ENCODE measurements around the gene NTN5. TPM values are rescaled to one million over a fixed set of nuclear protein-coding genes. Genes with fewer than 3 reads are reported as not detected.
"Not testable (repeated sequence)": the region's sequence is repeated elsewhere in the genome, so short reads cannot be mapped to it uniquely, and the experiment has no call there.

The NTN5 gene
- total and polyA plus RNA-seq, 3 donors from 2014 or later: 0.87 to 4.3 (median 1.6) TPM

- H3K27me3 ChIP-seq: no peaks in the 10 kb centered on the region
- WGBS, 2 donors: 25 to 48% methylated on average over 4 of the region's 4 CpGs
- H3K4me3 ChIP-seq: no peak overlapping the region
- no peaks in the 10 kb centered on the region for H3K36me3 ChIP-seq (ENCODE audit: low read depth, missing control alignments)
- intact Hi-C loops (cut with DNase I; ENCODE audit: low total_unique reads): no loop called here
- no peaks in the 10 kb centered on the region for H3K9me3 ChIP-seq
- peak; percentile 69 for DNase-seq
- peaks cover 10% of the 10 kb centered on the region for H3K4me1 ChIP-seq
- H3K27ac ChIP-seq: no peak overlapping the region
- TF ChIP-seq, protein P1, sequence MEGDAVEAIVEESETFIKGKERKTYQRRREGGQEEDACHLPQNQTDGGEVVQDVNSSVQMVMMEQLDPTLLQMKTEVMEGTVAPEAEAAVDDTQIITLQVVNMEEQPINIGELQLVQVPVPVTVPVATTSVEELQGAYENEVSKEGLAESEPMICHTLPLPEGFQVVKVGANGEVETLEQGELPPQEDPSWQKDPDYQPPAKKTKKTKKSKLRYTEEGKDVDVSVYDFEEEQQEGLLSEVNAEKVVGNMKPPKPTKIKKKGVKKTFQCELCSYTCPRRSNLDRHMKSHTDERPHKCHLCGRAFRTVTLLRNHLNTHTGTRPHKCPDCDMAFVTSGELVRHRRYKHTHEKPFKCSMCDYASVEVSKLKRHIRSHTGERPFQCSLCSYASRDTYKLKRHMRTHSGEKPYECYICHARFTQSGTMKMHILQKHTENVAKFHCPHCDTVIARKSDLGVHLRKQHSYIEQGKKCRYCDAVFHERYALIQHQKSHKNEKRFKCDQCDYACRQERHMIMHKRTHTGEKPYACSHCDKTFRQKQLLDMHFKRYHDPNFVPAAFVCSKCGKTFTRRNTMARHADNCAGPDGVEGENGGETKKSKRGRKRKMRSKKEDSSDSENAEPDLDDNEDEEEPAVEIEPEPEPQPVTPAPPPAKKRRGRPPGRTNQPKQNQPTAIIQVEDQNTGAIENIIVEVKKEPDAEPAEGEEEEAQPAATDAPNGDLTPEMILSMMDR (IDR thresholded peaks at IDR 0.05): no peak
- no peak for TF ChIP-seq POLR2A (IDR thresholded peaks at IDR 0.05)
Observed at GRCh38 chr19:48698046-48698445, 25.2 kb upstream of the NTN5 start.

- no peak overlapping the region for H3K27ac ChIP-seq
- H3K27me3 ChIP-seq: no peaks in the 10 kb centered on the region
- no peak for DNase-seq
- H3K4me1 ChIP-seq: peaks cover 10% of the 10 kb centered on the region
- H3K9me3 ChIP-seq: no peaks in the 10 kb centered on the region
- intact Hi-C loops (cut with DNase I; ENCODE audit: low total_unique reads): no loop called here
- 22 to 41% methylated on average over 33 to 34 of the region's 34 CpGs for WGBS, 2 donors
- no peak for TF ChIP-seq POLR2A (IDR thresholded peaks at IDR 0.05)
- TF ChIP-seq, protein P1 (IDR thresholded peaks at IDR 0.05): no peak
- no peaks in the 10 kb centered on the region for H3K36me3 ChIP-seq (ENCODE audit: low read depth, missing control alignments)
- peak overlapping the region; percentile 4 to 15 for H3K4me3 ChIP-seq
Observed at GRCh38 chr19:48696353-48697010, 23.7 kb upstream of the NTN5 start.

DNA sequence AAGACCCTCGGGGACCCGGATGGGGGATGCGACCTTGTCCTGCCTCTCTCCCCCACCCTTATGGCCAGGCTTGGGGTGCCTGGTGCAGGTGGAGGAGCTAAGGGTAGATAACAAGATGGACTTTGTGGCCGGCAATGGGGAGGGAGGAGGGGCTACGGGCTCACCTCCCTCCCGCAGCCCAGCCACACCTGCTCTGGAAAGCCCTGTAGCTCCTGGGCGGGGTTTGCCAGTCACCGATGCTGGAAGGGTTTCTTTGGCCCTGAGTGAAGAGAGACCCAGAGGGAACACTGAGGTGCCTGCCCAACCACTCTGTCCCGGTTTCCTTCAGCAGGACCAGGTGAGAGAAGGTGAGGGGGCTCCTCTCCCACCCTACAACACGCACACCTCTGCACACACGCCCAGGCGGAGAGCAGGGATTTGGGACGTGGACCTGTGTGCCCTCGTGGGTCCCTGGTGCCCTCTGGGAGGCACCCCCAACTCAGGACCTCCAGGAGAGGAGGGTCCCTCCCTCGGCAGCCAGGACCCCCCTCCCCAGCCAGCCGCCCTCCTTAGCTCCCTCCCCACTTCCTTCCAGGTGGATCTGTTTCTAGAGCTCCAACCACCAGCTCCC, 23.0 kb upstream of the NTN5 start, which contains the start of gene FUT2:
Gene FUT2 (plus strand): TSS at position 229 of the 610 bp plus-strand sequence. CDS start 6,986 bp downstream, outside the sequence.
- H3K36me3 ChIP-seq (ENCODE audit: low read depth, missing control alignments): no peaks in the 10 kb centered on the region
- H3K27ac ChIP-seq: no peak within 1 kb of the TSS

DNA sequence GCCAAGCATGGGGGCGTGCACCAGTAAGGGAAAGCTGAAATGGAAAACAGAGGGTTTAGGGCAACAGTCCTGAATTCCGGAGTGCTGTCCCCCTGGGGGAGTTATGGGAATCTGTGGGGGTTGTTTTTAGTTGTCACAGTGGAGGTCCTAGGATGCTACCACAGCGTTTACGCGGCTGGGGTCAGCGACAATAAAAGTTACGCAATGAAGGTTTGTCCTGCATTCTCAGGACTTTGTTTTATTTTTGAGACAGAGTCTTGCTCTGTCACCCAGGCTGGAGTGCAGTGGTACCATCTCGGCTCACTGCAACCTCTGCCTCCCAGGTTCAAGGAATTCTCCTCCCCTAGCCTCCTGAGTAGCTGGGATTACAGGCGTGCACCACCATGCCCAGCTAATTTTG, 20.8 kb upstream of the NTN5 start:
- H3K27me3 ChIP-seq; H3K27ac ChIP-seq; H3K9me3 ChIP-seq; intact Hi-C loops (cut with DNase I; ENCODE audit: low total_unique reads); H3K4me3 ChIP-seq; DNase-seq; H3K36me3 ChIP-seq (ENCODE audit: low read depth, missing control alignments): not testable (repeated sequence)
- H3K4me1 ChIP-seq: peaks cover 10% of the 10 kb centered on the region
- WGBS, 2 donors: 83 to 93% methylated on average over 9 of the region's 9 CpGs

More for the DNA sequence above, 23.0 kb upstream of the NTN5 start, which contains the start of gene FUT2:
- H3K9me3 ChIP-seq: no peaks in the 10 kb centered on the region
- TF ChIP-seq, protein P1 (IDR thresholded peaks at IDR 0.05): no peak
- no peak for TF ChIP-seq POLR2A (IDR thresholded peaks at IDR 0.05)
- no peaks in the 10 kb centered on the region for H3K27me3 ChIP-seq
- 48 to 52% methylated on average over 15 to 16 of the region's 16 CpGs for WGBS, 2 donors
- H3K4me3 ChIP-seq: peak within 1 kb of the TSS; percentile 4 to 15
- no peak for DNase-seq
- H3K4me1 ChIP-seq: peaks cover 10% of the 10 kb centered on the region
- intact Hi-C loops (cut with DNase I; ENCODE audit: low total_unique reads): no loop called here

DNA sequence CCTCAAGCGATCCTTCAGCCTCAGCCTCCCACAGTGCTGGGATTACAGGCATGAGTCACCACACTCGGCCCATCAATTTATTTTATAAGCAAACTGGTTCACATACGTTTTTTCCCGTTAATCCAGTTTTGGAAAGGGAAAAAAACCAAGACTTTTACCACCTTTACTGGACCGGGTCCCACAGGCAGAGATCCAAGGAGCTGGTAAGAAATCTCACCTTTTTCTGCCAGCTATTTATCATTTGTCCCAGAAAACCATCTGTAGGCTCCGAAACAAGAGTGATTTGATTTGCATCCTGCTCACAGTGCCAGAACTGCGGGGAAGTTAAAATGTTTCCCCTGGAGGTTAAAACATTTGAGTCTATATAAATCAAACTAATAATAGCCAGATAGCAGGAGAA, 16.6 kb upstream of the NTN5 start:
- H3K4me3 ChIP-seq: no peak overlapping the region
- H3K9me3 ChIP-seq: no peaks in the 10 kb centered on the region
- H3K27me3 ChIP-seq: no peaks in the 10 kb centered on the region
- peak overlapping the region in 1 of 2 donors; percentile 36 for H3K27ac ChIP-seq
- intact Hi-C loops (cut with DNase I; ENCODE audit: low total_unique reads): no loop called here
- no peak for DNase-seq
- WGBS, 2 donors: 66 to 73% methylated on average over 7 of the region's 7 CpGs
- TF ChIP-seq POLR2A (IDR thresholded peaks at IDR 0.05): no peak
- TF ChIP-seq, protein P1 (IDR thresholded peaks at IDR 0.05): no peak
- H3K4me1 ChIP-seq: peaks cover 12% of the 10 kb centered on the region
- no peaks in the 10 kb centered on the region for H3K36me3 ChIP-seq (ENCODE audit: low read depth, missing control alignments)
